ENCODE data around the gene CELA2B. TPM values are rescaled to one million over a fixed set of nuclear protein-coding genes. Genes with fewer than 3 reads are reported as not detected.

The CELA2B gene
- total and polyA plus RNA-seq, 9 of the 15 experiments (the other 6 are each of a cell fraction or from before 2014, with no cell fraction given): 0.25 to 2.1 (median 0.38) TPM; not detected in 5

- ATAC-seq (peak; percentile 87), FAIRE-seq (peak; percentile 42), DNase-seq (ENCODE audit: extremely low read depth in 1 of 4, low spot score in 3 of 4) (peak; percentile 73 to 81 (median 76))
- in situ Hi-C loops (cut with MboI): no loop called here
- BruUV-seq (replicated peaks): no TSS peak
- H4K20me1 ChIP-seq (replicated peaks; ENCODE audit: control insufficient read depth, insufficient read depth, low read length): no peaks in the 10 kb centered on the region
- peak overlapping the region; percentile 67 for H2AFZ ChIP-seq (ENCODE audit: low read depth, low read length)
- H3K79me2 ChIP-seq (ENCODE audit: control insufficient read depth, insufficient read depth, low read length): no peaks in the 10 kb centered on the region
- H3K27ac ChIP-seq (ENCODE audit: extremely low read depth, low read depth, low read length): no peak overlapping the region
- peaks cover 7 to 16% of the 10 kb centered on the region in 2 experiments; a peak in 4 of 5 replicates for H3K4me1 ChIP-seq (replicated peaks in 1 of 2; ENCODE audit: control insufficient read depth in 2 of 2, insufficient read depth in 2 of 2, low read length in 2 of 2)
- H3K27me3 ChIP-seq (ENCODE audit: control insufficient read depth in 2 of 2, insufficient read depth in 2 of 2, low read length in 2 of 2): no peaks in the 10 kb centered on the region
- no peaks in the 10 kb centered on the region for H3K36me3 ChIP-seq (ENCODE audit: control insufficient read depth, insufficient read depth, low read length)
- WGBS (ENCODE audit: insufficient coverage, low coverage, missing lambda C conversion rate): 43% methylated on average over 17 of the region's 17 CpGs
- H3K9me1 ChIP-seq (ENCODE audit: control insufficient read depth, insufficient read depth, low read length): no peaks in the 10 kb centered on the region
- H3K4me2 ChIP-seq (ENCODE audit: insufficient read depth, low read length): 0 out of 2 replicates have a peak overlapping the region, but pooled peaks have one; percentile 2
- ChIA-PET CTCF (ENCODE audit: low intra/inter-chr PET ratio) (interaction anchor here (0.6 kb wide), 1 partner anchor 12 kb away, joined by 3 read pairs; the partner anchor contains the start of gene CELA2A), POLR2A (interaction anchor here (0.6 to 2.2 kb wide), 4 partner anchors 13 to 284 kb away, joined by 3 to 12 read pairs (median 3); no protein-coding TSS in a partner anchor)
- intact Hi-C loops (cut with micrococcal nuclease): no loop called here
- no peaks in the 10 kb centered on the region for H3K9me3 ChIP-seq (replicated peaks; ENCODE audit: control insufficient read depth, insufficient read depth, low read depth, low read length)
- H3K9ac ChIP-seq (ENCODE audit: insufficient read depth in 1 of 2, low read depth in 2 of 2, low read length in 2 of 2): peak overlapping the region in 1 of 2 experiments; percentile 68; a peak in 2 of 4 replicates
- H3K4me3 ChIP-seq: no peak overlapping the region
- TF ChIP-seq BCOR (IDR thresholded peaks at IDR 0.05) (peak; percentile 99), PTBP1 (IDR thresholded peaks at IDR 0.05; ENCODE audit: low read depth, low read length) (0 out of 2 replicates have a peak, but pooled peaks have one; percentile 40), YY1 (IDR thresholded peaks at IDR 0.05; ENCODE audit: borderline replicate concordance in 1 of 3, control insufficient read depth in 1 of 3, extremely low read depth in 1 of 3, insufficient read depth in 3 of 3, insufficient read length in 1 of 3, insufficient replicate concordance in 2 of 3, low read depth in 1 of 3, low read length in 2 of 3) (peak in 2 of 3 experiments; percentile 13 to 40)
- TF ChIP-seq, protein P1, sequence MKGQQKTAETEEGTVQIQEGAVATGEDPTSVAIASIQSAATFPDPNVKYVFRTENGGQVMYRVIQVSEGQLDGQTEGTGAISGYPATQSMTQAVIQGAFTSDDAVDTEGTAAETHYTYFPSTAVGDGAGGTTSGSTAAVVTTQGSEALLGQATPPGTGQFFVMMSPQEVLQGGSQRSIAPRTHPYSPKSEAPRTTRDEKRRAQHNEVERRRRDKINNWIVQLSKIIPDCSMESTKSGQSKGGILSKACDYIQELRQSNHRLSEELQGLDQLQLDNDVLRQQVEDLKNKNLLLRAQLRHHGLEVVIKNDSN (CRISPR knock-in tag; IDR thresholded peaks at IDR 0.05): peak; percentile 84
- TF ChIP-seq, protein P2, sequence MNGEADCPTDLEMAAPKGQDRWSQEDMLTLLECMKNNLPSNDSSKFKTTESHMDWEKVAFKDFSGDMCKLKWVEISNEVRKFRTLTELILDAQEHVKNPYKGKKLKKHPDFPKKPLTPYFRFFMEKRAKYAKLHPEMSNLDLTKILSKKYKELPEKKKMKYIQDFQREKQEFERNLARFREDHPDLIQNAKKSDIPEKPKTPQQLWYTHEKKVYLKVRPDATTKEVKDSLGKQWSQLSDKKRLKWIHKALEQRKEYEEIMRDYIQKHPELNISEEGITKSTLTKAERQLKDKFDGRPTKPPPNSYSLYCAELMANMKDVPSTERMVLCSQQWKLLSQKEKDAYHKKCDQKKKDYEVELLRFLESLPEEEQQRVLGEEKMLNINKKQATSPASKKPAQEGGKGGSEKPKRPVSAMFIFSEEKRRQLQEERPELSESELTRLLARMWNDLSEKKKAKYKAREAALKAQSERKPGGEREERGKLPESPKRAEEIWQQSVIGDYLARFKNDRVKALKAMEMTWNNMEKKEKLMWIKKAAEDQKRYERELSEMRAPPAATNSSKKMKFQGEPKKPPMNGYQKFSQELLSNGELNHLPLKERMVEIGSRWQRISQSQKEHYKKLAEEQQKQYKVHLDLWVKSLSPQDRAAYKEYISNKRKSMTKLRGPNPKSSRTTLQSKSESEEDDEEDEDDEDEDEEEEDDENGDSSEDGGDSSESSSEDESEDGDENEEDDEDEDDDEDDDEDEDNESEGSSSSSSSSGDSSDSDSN (IDR thresholded peaks at IDR 0.05; ENCODE audit: borderline replicate concordance in 1 of 2, low read depth in 2 of 2, low read length in 2 of 2): 0 out of 4 replicates have a peak, but pooled peaks of 1 of the 2 experiments have one; percentile 43
- TF ChIP-seq, protein P3, sequence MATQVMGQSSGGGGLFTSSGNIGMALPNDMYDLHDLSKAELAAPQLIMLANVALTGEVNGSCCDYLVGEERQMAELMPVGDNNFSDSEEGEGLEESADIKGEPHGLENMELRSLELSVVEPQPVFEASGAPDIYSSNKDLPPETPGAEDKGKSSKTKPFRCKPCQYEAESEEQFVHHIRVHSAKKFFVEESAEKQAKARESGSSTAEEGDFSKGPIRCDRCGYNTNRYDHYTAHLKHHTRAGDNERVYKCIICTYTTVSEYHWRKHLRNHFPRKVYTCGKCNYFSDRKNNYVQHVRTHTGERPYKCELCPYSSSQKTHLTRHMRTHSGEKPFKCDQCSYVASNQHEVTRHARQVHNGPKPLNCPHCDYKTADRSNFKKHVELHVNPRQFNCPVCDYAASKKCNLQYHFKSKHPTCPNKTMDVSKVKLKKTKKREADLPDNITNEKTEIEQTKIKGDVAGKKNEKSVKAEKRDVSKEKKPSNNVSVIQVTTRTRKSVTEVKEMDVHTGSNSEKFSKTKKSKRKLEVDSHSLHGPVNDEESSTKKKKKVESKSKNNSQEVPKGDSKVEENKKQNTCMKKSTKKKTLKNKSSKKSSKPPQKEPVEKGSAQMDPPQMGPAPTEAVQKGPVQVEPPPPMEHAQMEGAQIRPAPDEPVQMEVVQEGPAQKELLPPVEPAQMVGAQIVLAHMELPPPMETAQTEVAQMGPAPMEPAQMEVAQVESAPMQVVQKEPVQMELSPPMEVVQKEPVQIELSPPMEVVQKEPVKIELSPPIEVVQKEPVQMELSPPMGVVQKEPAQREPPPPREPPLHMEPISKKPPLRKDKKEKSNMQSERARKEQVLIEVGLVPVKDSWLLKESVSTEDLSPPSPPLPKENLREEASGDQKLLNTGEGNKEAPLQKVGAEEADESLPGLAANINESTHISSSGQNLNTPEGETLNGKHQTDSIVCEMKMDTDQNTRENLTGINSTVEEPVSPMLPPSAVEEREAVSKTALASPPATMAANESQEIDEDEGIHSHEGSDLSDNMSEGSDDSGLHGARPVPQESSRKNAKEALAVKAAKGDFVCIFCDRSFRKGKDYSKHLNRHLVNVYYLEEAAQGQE (IDR thresholded peaks at IDR 0.05; ENCODE audit: borderline replicate concordance): 0 out of 2 replicates have a peak, but pooled peaks have one; percentile 10
- TF ChIP-seq, protein P3 (CRISPR knock-in tag; IDR thresholded peaks at IDR 0.05; ENCODE audit: low read depth): 0 out of 2 replicates have a peak, but pooled peaks have one; percentile 48
Observed at GRCh38 chr1:15444468-15445389, 31.2 kb upstream of the CELA2B start.
